Heart right ventricle (tissue), 16 donors: ENCODE measurements around the gene AFG3L2. TPM values are rescaled to one million over a fixed set of nuclear protein-coding genes. Genes with fewer than 3 reads are reported as not detected.

Experiments
- ATAC-seq, 8 donors: fragments of 200-7000 bp; cut with Tn5 transposase; one replicate each; pipeline ENCODE4 v1.9.1; 2020; ENCODE audit warnings: mild to moderate bottlenecking in 8 of 8, moderate library complexity in 8 of 8, moderate number of reproducible peaks in 1 of 8
- DNase-seq, 2 donors: peaks; one replicate each; pipeline ENCODE4 v3.0.0-alpha.2; 2020
- H3K27ac ChIP-seq, 10 donors: fragments of 200-600 bp; sonication (generic) in 2 of 10; one replicate each; pipeline versions ENCODE4 v1.5.0 to v1.8.0; 2020 to 2022; ENCODE audit warnings: mild to moderate bottlenecking in 3 of 10
- H3K27me3 ChIP-seq, 7 donors: fragments of 200-600 bp; one replicate each; pipeline ENCODE4 v1.8.0; 2021 to 2022; ENCODE audit warnings: mild to moderate bottlenecking in 2 of 7
- H3K36me3 ChIP-seq, 9 donors: fragments of 200-600 bp; sonication (generic) in 1 of 9; one replicate each; pipeline versions ENCODE4 v1.5.0 to v1.8.0; 2020 to 2022; ENCODE audit warnings: mild to moderate bottlenecking in 2 of 9
- H3K4me1 ChIP-seq, 9 donors: fragments of 200-600 bp; sonication (generic) in 1 of 9; one replicate each; pipeline versions ENCODE4 v1.5.0 to v1.8.0; 2020 to 2022; ENCODE audit warnings: mild to moderate bottlenecking in 4 of 9
- H3K4me3 ChIP-seq, 10 donors: fragments of 200-600 bp; sonication (generic) in 2 of 10; one replicate each; pipeline versions ENCODE4 v1.5.0 to v1.8.0; 2020 to 2022; ENCODE audit warnings: mild to moderate bottlenecking in 7 of 10, moderate library complexity in 2 of 10
- H3K9me3 ChIP-seq, 11 donors: fragments of 200-600 bp in 10 of 11; sonication (generic) in 2 of 11; one replicate each; pipeline versions ENCODE4 v1.5.0 to v1.8.0; 2013 to 2022; ENCODE audit warnings: mild to moderate bottlenecking in 2 of 11, control low read depth in 1 of 11, moderate library complexity in 1 of 11
- WGBS, 2 donors: extraction: QIAGEN DNeasy Blood & Tissue Kit; methylation state at CpG; one replicate each; pipeline ENCODE4 v1.1.7; 2013; ENCODE audit warnings: inconsistent platforms in 1 of 2; 5-methylcytosine and 5-hydroxymethylcytosine counted together
- intact Hi-C, 10 donors: fragments of 100-400 bp; cut with DNase I; formaldehyde crosslinking; loops; one replicate each; pipeline versions ENCODE4 v1.11.1 to v1.14.2; 2022
- polyA plus RNA-seq, 2 donors: library from polyadenylated mRNA; stranded (reverse); fragments of 200-250 nt; gene quantifications; one replicate each; pipeline ENCODE4 v1.2.3, GENCODE V29; 2013
- total RNA-seq, 10 donors: library from RNA; stranded (reverse); fragmentation: NEBNext Ultra II Directional in 3 of 10; extraction: Animal tissue kit (Norgen Biotek cat#: 25700) in 3 of 10; gene quantifications; one replicate each; pipeline versions ENCODE4 v1.2.1 to v1.2.4, GENCODE V29; 2021 to 2023
- TF ChIP-seq, protein P1 (sequence below), 9 donors: fragments of 200-600 bp; sonication (generic) in 2 of 9; IDR thresholded peaks; one replicate each; pipeline versions ENCODE4 v1.5.0 to v1.8.0; 2021 to 2022; ENCODE audit warnings: antibody characterized with exemption in 9 of 9, mild to moderate bottlenecking in 5 of 9, moderate library complexity in 1 of 9
- donor health status: Arrhythmogenic right ventricular cardiomyopathy.
- donor health status: ischemic (EF 13 %, LVEDD 7.1; RV severe dilation, severe dysfunction).
- donor health status: healthy with polysubstance abuse.
- donor health status: DM: no; HTN: yes; CAD: no.
- donor health status: DM: no; HTN: no; CAD: no.
- donor health status: ischemic (EF 25% LVEDD 6.9; RV normal size, moderate dysfunction).
- donor health status: ischemic (EF 25% LVEDD 5.7; RV mildly dilated, moderate dysfunction).
- donor health status: healthy.
- donor health status: DM: yes; HTN: yes; CAD: no.
- donor health status: Ischemic cardiomyopathy.
- donor health status: ischemic (EF 35%, LVEDD 5.7; RV mildly dilated, moderate dysfunction).
- donor health status: nonischemic (EF 11% LVEDD 7.7; RV severe dilation, severe dysfunction).
- donor health status: DM: yes; HTN: yes; CAD: no.
- donor health status: PGD.
- donor health status: ischemic (EF 29% LVEDD 5.4; RV normal size, mild dysfunction).
- donor health status: nonischemic (EF 23%, LVEDD 6.1; RV moderate dilation, normal function).

The AFG3L2 gene
- total and polyA plus RNA-seq, 12 donors, result 48.1 to 176 (median 142) TPM

DNA sequence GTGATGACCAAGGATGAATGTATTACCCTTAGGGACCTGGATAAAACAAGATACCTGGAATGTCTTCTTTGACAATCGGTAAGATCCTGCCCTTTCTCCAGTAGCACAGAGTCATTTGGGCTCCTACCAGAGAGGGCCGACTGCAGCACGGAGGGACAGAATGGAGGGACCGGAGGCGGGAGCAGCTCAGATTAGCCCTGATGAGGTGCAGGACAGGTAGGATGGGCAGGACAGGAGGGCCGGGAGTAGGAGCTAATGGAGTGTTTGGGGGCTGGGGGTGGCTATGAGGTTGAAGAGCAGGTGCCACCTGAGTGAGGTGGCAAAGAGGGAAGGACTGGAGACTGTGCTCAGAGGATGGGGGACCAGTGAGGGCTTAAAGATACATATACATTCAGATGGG is 20.8 kb upstream of the AFG3L2 start:
- WGBS, 2 donors, result 88% methylated on average over 6 of the region's 6 CpGs
- ATAC-seq (no peak), DNase-seq (no peak)
- H3K27ac ChIP-seq, result no peak overlapping the region
- TF ChIP-seq, protein P1, sequence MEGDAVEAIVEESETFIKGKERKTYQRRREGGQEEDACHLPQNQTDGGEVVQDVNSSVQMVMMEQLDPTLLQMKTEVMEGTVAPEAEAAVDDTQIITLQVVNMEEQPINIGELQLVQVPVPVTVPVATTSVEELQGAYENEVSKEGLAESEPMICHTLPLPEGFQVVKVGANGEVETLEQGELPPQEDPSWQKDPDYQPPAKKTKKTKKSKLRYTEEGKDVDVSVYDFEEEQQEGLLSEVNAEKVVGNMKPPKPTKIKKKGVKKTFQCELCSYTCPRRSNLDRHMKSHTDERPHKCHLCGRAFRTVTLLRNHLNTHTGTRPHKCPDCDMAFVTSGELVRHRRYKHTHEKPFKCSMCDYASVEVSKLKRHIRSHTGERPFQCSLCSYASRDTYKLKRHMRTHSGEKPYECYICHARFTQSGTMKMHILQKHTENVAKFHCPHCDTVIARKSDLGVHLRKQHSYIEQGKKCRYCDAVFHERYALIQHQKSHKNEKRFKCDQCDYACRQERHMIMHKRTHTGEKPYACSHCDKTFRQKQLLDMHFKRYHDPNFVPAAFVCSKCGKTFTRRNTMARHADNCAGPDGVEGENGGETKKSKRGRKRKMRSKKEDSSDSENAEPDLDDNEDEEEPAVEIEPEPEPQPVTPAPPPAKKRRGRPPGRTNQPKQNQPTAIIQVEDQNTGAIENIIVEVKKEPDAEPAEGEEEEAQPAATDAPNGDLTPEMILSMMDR (IDR thresholded peaks at IDR 0.05), result no peak
- no peak overlapping the region for H3K4me3 ChIP-seq
- no peaks in the 10 kb centered on the region for H3K9me3 ChIP-seq
- H3K36me3 ChIP-seq, result no peaks in the 10 kb centered on the region
- H3K4me1 ChIP-seq, result peaks cover 0 to 5% (median 0%) of the 10 kb centered on the region in 9 donors
- intact Hi-C loops, result loop anchor here in 1 of 10 donors (10.0 kb wide), 1 partner anchor 87 kb away; no protein-coding TSS in a partner anchor
- peaks cover 0 to 4% (median 0%) of the 10 kb centered on the region in 7 donors for H3K27me3 ChIP-seq

- Histone ChIP-seq H3K4me1 (peaks cover 0 to 5% (median 0%) of the 10 kb centered on the region in 9 donors), H3K4me3 (no peak overlapping the region), H3K27ac (no peak overlapping the region), H3K36me3 (no peaks in the 10 kb centered on the region), H3K9me3 (no peaks in the 10 kb centered on the region), H3K27me3 (peaks cover 0 to 4% (median 0%) of the 10 kb centered on the region in 7 donors)
- TF ChIP-seq, protein P1 (IDR thresholded peaks at IDR 0.05), result no peak
- DNase-seq (no peak), ATAC-seq (no peak)
- intact Hi-C loops, result loop anchor here in 1 of 10 donors (10.0 kb wide), 1 partner anchor 88 kb away; no protein-coding TSS in a partner anchor
- WGBS, 2 donors, result 91 to 92% methylated on average over 9 of the region's 9 CpGs
Measured at GRCh38 chr18:12397254-12397653, 20.2 kb upstream of the AFG3L2 start.

DNA sequence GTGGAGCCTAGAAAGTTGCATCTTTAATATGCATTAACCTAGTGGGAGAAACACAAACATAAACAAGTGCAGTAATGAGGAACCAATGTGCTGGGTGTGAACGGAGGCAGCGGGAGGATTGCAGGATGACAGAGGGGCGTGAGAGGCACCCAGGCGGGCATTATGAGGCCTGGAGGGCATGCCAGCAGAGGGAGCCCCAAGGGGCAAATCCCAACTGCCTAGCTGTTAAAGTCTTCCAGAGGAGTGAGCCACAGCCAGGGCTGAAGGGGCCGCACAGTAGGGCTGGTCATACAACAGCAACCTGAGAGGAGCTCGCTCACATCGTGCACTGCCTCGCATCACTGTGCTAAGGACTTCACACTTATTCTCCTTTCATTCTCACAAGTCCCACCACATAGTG is 17.4 kb upstream of the AFG3L2 start:
- WGBS, 2 donors, result 59 to 60% methylated on average over 8 of the region's 8 CpGs
- ATAC-seq (peak in 1 of 8 donors; percentile 18), DNase-seq (no peak)
- Histone ChIP-seq H3K27me3 (no peaks in the 10 kb centered on the region), H3K9me3 (no peaks in the 10 kb centered on the region), H3K4me1 (peaks cover 0 to 8% (median 0%) of the 10 kb centered on the region in 9 donors), H3K4me3 (no peak overlapping the region), H3K36me3 (no peaks in the 10 kb centered on the region), H3K27ac (no peak overlapping the region)
- TF ChIP-seq, protein P1 (IDR thresholded peaks at IDR 0.05), result peak in 6 of 9 donors; percentile 16 to 46 (median 34)
- intact Hi-C loops, result loop anchor here in 3 of 10 donors (5.0 to 10.0 kb wide), 2 partner anchors 90 to 268 kb away; no protein-coding TSS in a partner anchor

DNA sequence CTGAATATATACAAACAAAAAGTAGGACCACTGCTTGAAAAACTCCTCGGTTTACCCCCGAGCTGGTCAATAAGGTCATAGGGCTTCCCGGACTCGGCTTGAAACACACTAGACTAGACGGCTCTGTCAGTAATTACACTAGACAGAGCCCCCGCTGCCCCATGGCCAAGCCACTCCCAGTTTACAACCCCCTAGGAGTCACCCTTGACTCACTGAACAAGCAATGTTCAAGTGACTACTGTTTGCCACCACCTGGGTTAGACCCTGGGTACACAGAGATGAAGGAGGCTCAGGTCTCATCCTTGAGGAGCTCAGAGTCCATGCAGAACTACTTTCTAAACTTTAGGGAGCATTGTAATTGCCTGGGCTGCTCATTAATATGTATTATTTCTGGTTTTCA is 17.0 kb upstream of the AFG3L2 start:
- Histone ChIP-seq H3K36me3 (no peaks in the 10 kb centered on the region), H3K27ac (no peak overlapping the region), H3K4me1 (peaks cover 0 to 8% (median 0%) of the 10 kb centered on the region in 9 donors), H3K27me3 (no peaks in the 10 kb centered on the region), H3K9me3 (no peaks in the 10 kb centered on the region), H3K4me3 (no peak overlapping the region)
- DNase-seq (no peak), ATAC-seq (no peak)
- intact Hi-C loops, result loop anchor here in 5 of 10 donors (2.0 to 10.0 kb wide), 3 partner anchors 91 to 268 kb away; partner anchors contain the start of gene SPIRE1 (in 2 of the 5)
- WGBS, 2 donors, result 73 to 74% methylated on average over 6 of the region's 6 CpGs
- TF ChIP-seq, protein P1 (IDR thresholded peaks at IDR 0.05), result no peak
